ENCODE results near the gene STXBP6. TPM values are rescaled to one million over a fixed set of nuclear protein-coding genes. Genes with fewer than 3 reads are reported as not detected.
A peak's percentile ranks its signal among the peaks of the same experiment; 100 is the strongest.

Gene STXBP6
- total RNA-seq, 1 donor, result 0.27 TPM

- TF ChIP-seq CTCF (IDR thresholded peaks at IDR 0.05; ENCODE audit: insufficient read depth, low read length), result no peak
- H3K4me3 ChIP-seq (ENCODE audit: low read depth, low read length), result no peak overlapping the region
- no peak for DNase-seq (ENCODE audit: low read depth)
These were observed 231.7 kb downstream of the STXBP6 start for GRCh38 chr14:24818058-24818822.

GRCh38 chr14:24817212-24818057 is 232.5 kb downstream of the STXBP6 start:
- H3K4me3 ChIP-seq (ENCODE audit: low read depth, low read length), result no peak overlapping the region
- peak; percentile 62 for DNase-seq (ENCODE audit: low read depth)
- peak; percentile 70 for TF ChIP-seq CTCF (IDR thresholded peaks at IDR 0.05; ENCODE audit: insufficient read depth, low read length)

GRCh38 chr14:24816929-24817211 is 233.1 kb downstream of the STXBP6 start:
- TF ChIP-seq CTCF (IDR thresholded peaks at IDR 0.05; ENCODE audit: insufficient read depth, low read length), result no peak
- no peak for DNase-seq (ENCODE audit: low read depth)
- no peak overlapping the region for H3K4me3 ChIP-seq (ENCODE audit: low read depth, low read length)

GRCh38 chr14:24816011-24816928 is 233.7 kb downstream of the STXBP6 start:
- peak; percentile 70 for DNase-seq (ENCODE audit: low read depth)
- no peak for TF ChIP-seq CTCF (IDR thresholded peaks at IDR 0.05; ENCODE audit: insufficient read depth, low read length)
- no peak overlapping the region for H3K4me3 ChIP-seq (ENCODE audit: low read depth, low read length)

GRCh38 chr14:24815543-24815942 is 234.4 kb downstream of the STXBP6 start:
- DNase-seq (ENCODE audit: low read depth), result no peak
- TF ChIP-seq CTCF (IDR thresholded peaks at IDR 0.05; ENCODE audit: insufficient read depth, low read length), result no peak
- no peak overlapping the region for H3K4me3 ChIP-seq (ENCODE audit: low read depth, low read length)

- no peak for DNase-seq (ENCODE audit: low read depth)
- no peak overlapping the region for H3K4me3 ChIP-seq (ENCODE audit: low read depth, low read length)
- TF ChIP-seq CTCF (IDR thresholded peaks at IDR 0.05; ENCODE audit: insufficient read depth, low read length), result no peak
These were observed 235.0 kb downstream of the STXBP6 start for GRCh38 chr14:24814944-24815343.
